Testis (tissue), 3 donors: ENCODE results near the gene MYLK. TPM values are rescaled to one million over a fixed set of nuclear protein-coding genes. Genes with fewer than 3 reads are reported as not detected.

Experiments used
- DNase-seq: peaks from one replicate; pipeline ENCODE4 v3.0.0-alpha.2; 2019
- H3K27ac ChIP-seq, 2 donors: fragments of 200-600 bp; sonication (generic); one replicate each; pipeline ENCODE4 v1.5.1; 2019
- H3K27me3 ChIP-seq: fragments of 200-600 bp; sonication (generic); one replicate; pipeline ENCODE4 v1.5.1; 2019
- H3K36me3 ChIP-seq: fragments of 200-600 bp; sonication (generic); one replicate; pipeline ENCODE4 v1.5.1; 2017; ENCODE audit warnings: low read depth; ENCODE audit errors: missing control alignments
- H3K4me1 ChIP-seq: fragments of 200-600 bp; sonication (generic); one replicate; pipeline ENCODE4 v1.5.1; 2019
- H3K4me3 ChIP-seq, 2 donors: fragments of 200-600 bp; sonication (generic); one replicate each; pipeline ENCODE4 v1.5.1; 2017 to 2019
- H3K9me3 ChIP-seq: fragments of 200-600 bp; sonication (generic); one replicate; pipeline ENCODE4 v1.5.1; 2017
- POLR2A ChIP-seq: fragments of 450-650 bp; IDR thresholded peaks from one replicate; pipeline ENCODE4 v1.6.1; 2017; ENCODE audit warnings: antibody characterized with exemption, mild to moderate bottlenecking, moderate library complexity
- WGBS, 2 donors: methylation state at CpG; one replicate each; pipeline ENCODE4 v1.1.5; 2018; 5-methylcytosine and 5-hydroxymethylcytosine counted together
- intact Hi-C: fragments of 100-400 bp; cut with DNase I; formaldehyde crosslinking; loops from one replicate; pipeline ENCODE4 v1.15.1; 2023; ENCODE audit warnings: low total_unique reads
- polyA plus RNA-seq: library from polyadenylated mRNA; stranded (reverse); fragments of 350-450 nt; fragmentation: Illumina TruSeq; extraction: RNeasy Lipid Tissue Mini Kit (QIAGEN cat#74804); gene quantifications from one replicate; pipeline ENCODE4 v1.2.3, GENCODE V29; 2014; ENCODE audit warnings: low read depth, low replicate concordance; ENCODE audit not compliant: insufficient read depth
- total RNA-seq, 2 donors: library from RNA; depleted of rRNA; stranded (reverse); fragments of >200 nt; gene quantifications; one replicate each; pipeline ENCODE4 v1.2.3, GENCODE V29; 2016
- TF ChIP-seq, protein P1 (sequence below), 3 experiments: fragments of 450-650 bp in 2 of 3; fragments of 200-600 bp in 1 of 3; sonication (generic) in 1 of 3; IDR thresholded peaks; one replicate each; pipeline ENCODE4 v1.5.1; 2016 to 2019; ENCODE audit warnings: antibody characterized with exemption in 3 of 3, mild to moderate bottlenecking in 2 of 3, moderate library complexity in 1 of 3

The MYLK gene
- total and polyA plus RNA-seq, 3 donors from 2014 or later: 130 to 168 (median 151) TPM

DNA sequence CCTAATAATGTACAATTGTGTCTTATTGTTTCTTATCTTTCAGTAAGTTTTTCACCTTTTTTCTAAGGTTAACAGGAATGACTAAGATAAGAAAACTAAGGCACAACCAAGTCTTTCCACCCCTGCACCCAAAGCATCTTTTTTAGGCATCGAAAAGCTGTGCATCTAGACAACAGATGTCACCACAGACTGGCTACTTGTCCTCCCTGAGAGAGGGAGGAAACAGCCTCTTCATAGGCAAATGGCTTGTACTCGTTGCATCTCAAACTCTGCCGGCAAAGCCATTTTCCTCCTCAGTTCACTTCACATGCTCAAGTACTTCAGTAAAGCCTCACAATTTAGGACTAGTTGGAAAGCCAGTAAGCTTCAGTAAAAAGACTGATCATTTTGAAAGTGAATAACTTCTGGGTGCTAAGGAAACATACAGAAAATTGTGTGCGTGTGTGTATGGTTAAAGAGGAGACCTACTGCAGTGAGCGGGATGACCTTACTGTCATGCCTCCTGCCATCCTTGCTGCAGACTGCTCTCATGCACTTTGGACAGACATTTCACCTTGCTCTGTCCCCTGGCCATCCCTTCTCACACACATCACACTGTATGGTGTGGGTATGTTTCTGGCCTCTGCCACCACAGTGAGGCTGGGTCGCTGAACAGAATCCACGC is 262.8 kb downstream of the MYLK start:
- Histone ChIP-seq H3K4me3 (no peak overlapping the region), H3K27ac (peak overlapping the region; percentile 84 to 87), H3K36me3 (no peaks in the 10 kb centered on the region), H3K27me3 (no peaks in the 10 kb centered on the region), H3K9me3 (no peaks in the 10 kb centered on the region), H3K4me1 (peaks cover 46% of the 10 kb centered on the region)
- intact Hi-C loops: no loop called here
- no peak for DNase-seq
- 64 to 71% methylated on average over 7 of the region's 7 CpGs for WGBS, 2 donors
- no peak for TF ChIP-seq POLR2A
- TF ChIP-seq, protein P1, sequence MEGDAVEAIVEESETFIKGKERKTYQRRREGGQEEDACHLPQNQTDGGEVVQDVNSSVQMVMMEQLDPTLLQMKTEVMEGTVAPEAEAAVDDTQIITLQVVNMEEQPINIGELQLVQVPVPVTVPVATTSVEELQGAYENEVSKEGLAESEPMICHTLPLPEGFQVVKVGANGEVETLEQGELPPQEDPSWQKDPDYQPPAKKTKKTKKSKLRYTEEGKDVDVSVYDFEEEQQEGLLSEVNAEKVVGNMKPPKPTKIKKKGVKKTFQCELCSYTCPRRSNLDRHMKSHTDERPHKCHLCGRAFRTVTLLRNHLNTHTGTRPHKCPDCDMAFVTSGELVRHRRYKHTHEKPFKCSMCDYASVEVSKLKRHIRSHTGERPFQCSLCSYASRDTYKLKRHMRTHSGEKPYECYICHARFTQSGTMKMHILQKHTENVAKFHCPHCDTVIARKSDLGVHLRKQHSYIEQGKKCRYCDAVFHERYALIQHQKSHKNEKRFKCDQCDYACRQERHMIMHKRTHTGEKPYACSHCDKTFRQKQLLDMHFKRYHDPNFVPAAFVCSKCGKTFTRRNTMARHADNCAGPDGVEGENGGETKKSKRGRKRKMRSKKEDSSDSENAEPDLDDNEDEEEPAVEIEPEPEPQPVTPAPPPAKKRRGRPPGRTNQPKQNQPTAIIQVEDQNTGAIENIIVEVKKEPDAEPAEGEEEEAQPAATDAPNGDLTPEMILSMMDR (IDR thresholded peaks at IDR 0.05): no peak

DNA sequence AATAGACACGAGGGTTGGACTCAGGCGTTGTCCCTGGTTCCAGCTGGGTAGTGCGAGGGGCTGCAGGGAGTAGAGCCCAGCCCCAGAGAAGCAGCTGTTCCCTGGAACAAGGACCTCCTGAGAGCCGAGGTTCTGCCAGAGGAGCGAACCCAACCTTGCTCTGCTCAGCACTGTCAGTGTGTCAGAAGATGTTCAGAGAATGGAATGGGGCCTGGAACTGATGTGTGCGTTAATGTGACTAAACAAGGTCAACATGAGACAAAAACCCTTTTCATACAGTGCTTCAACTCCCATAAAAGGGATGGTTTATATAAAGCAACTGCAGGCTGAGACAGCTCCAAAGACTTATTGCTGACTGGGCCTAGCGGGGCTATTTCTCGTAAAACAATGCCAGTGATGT is 263.8 kb downstream of the MYLK start:
- Histone ChIP-seq H3K36me3 (no peaks in the 10 kb centered on the region), H3K4me1 (peaks cover 46% of the 10 kb centered on the region), H3K4me3 (peak overlapping the region in 1 of 2 donors; percentile 43), H3K27me3 (no peaks in the 10 kb centered on the region), H3K27ac (peak overlapping the region; percentile 84 to 87), H3K9me3 (no peaks in the 10 kb centered on the region)
- TF ChIP-seq, protein P1 (IDR thresholded peaks at IDR 0.05): no peak
- no peak for TF ChIP-seq POLR2A
- peak; percentile 85 for DNase-seq
- intact Hi-C loops: no loop called here
- 45 to 49% methylated on average over 8 of the region's 8 CpGs for WGBS, 2 donors

DNA sequence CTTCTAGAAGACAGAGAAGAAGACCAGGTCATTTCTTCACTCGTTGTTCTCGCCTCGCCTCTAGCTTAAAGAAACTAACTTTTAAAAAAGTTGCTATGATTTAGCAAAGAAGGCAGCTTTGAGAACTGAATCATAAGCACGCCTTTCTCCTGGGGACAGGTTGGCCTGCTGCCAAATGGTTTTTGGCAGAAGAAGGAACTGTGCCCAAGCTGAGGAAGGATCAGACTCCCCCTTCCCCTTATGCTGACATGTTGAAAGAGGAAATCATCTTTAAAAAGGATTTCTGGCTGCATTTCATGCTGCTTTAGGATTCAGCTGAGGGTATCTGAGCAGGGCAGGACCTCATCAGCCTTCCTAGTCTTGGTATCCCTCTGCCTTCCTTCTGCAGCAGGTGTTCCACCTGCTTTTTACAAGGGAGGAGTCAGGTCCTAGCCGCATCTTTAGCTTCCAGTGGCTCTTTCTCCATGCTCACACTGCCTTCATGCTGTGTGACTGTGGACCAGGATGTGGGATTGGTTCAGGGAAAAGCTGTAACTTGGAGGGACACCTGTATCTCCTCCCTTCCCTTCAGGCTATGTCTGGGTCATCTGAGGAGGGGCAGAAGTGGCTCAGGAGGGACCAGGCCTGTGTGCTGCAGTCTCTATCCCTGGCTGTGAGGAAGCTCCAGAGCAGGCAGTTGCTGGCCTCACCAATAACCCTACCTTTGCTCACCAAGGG is 265.2 kb downstream of the MYLK start:
- peak overlapping the region; percentile 9 to 43 for H3K4me3 ChIP-seq
- no peaks in the 10 kb centered on the region for H3K9me3 ChIP-seq
- peak; percentile 76 for DNase-seq
- 39 to 45% methylated on average over 4 to 5 of the region's 5 CpGs for WGBS, 2 donors
- TF ChIP-seq, protein P1 (IDR thresholded peaks at IDR 0.05): no peak
- no peak for TF ChIP-seq POLR2A
- H3K27ac ChIP-seq: peak overlapping the region; percentile 84 to 87
- no peaks in the 10 kb centered on the region for H3K27me3 ChIP-seq
- intact Hi-C loops: no loop called here
- H3K4me1 ChIP-seq: peaks cover 46% of the 10 kb centered on the region
- H3K36me3 ChIP-seq: no peaks in the 10 kb centered on the region

DNA sequence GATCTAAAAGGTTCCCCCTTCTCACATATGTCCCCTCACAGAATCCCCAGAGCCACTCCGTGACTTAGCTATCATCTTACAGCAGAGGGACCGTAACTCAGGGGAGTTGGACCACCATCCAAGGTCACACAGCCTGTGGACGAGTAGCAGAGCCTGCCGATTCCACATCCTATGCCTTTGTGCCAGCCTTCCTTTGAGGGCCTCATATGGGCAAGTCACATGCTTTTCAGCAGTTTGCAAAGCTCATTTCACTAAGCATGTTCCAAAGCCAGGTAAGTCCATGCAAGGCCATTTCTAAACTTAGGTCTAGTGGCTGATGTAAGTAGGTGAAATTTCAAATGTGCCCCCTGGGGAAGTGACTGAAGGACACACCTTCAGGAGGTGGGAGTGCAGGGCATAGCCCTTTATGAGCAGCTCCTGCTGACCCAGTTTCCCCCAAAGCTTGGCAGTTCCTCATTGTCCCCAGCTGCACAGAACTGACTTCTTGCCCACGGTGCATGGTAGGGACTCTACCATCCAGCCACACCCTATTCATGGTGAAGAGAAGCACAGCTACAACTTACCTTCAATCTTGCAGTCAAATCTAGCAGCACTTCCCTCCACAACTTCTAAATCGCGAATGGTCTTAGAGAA is 265.9 kb downstream of the MYLK start:
- WGBS, 2 donors: 36 to 58% methylated on average over 7 of the region's 7 CpGs
- H3K4me3 ChIP-seq: peak overlapping the region in 1 of 2 donors; percentile 43
- H3K4me1 ChIP-seq: peaks cover 52% of the 10 kb centered on the region
- H3K9me3 ChIP-seq: no peaks in the 10 kb centered on the region
- DNase-seq: no peak
- no peaks in the 10 kb centered on the region for H3K36me3 ChIP-seq
- TF ChIP-seq POLR2A: no peak
- TF ChIP-seq, protein P1 (IDR thresholded peaks at IDR 0.05): no peak
- H3K27ac ChIP-seq: peak overlapping the region; percentile 84 to 87
- no peaks in the 10 kb centered on the region for H3K27me3 ChIP-seq
- intact Hi-C loops: no loop called here
